Fibroblast of the aortic adventitia (primary cell): Measurements from ENCODE around the gene ATXN1. TPM values are rescaled to one million over a fixed set of nuclear protein-coding genes. Genes with fewer than 3 reads are reported as not detected.

ENCODE experiments used
- DNase-seq: peaks from one replicate; pipeline ENCODE4 v3.0.0-alpha.2; 2010; ENCODE audit warnings: low read depth
- H3K4me3 ChIP-seq: 2 replicates; pipeline ENCODE4 v1.5.1; 2011; ENCODE audit warnings: low read depth, mild to moderate bottlenecking, control low read depth, low read length, moderate library complexity
- CTCF ChIP-seq: IDR thresholded peaks from 2 replicates; pipeline ENCODE4 v1.5.1; 2011; ENCODE audit warnings: mild to moderate bottlenecking, low read length, control low read depth, inconsistent platforms; ENCODE audit not compliant: insufficient read depth
- total RNA-seq: library from RNA; depleted of rRNA; stranded (reverse); fragments of >200 nt; gene quantifications from 2 replicates; pipeline ENCODE4 v1.2.3, GENCODE V29; 2012; ENCODE audit warnings: low replicate concordance

ATXN1 gene
- total RNA-seq, 1 donor: 39.3 TPM

GRCh38 chr6:16694781-16695578 lies 66.3 kb downstream of the ATXN1 start:
- H3K4me3 ChIP-seq: no peak overlapping the region
- no peak for TF ChIP-seq CTCF
- DNase-seq: no peak

GRCh38 chr6:16691324-16691723 lies 69.9 kb downstream of the ATXN1 start:
- no peak for TF ChIP-seq CTCF
- H3K4me3 ChIP-seq: no peak overlapping the region
- DNase-seq: no peak

- DNase-seq: peak; percentile 80
- no peak for TF ChIP-seq CTCF
- no peak overlapping the region for H3K4me3 ChIP-seq
Measured at GRCh38 chr6:16690608-16691142, 70.6 kb downstream of the ATXN1 start.

GRCh38 chr6:16689788-16690607 lies 71.3 kb downstream of the ATXN1 start:
- DNase-seq: no peak
- H3K4me3 ChIP-seq: no peak overlapping the region
- no peak for TF ChIP-seq CTCF

- peak; percentile 90 for DNase-seq
- TF ChIP-seq CTCF: no peak
- H3K4me3 ChIP-seq: no peak overlapping the region
Measured at GRCh38 chr6:16688984-16689636, 72.2 kb downstream of the ATXN1 start.

GRCh38 chr6:16688436-16688835 lies 72.8 kb downstream of the ATXN1 start:
- DNase-seq: no peak
- no peak overlapping the region for H3K4me3 ChIP-seq
- no peak for TF ChIP-seq CTCF
